Embryonic facial prominence (tissue), 1 donor: ENCODE measurements around the gene GSTM3.
"Not testable (repeated sequence)": the region's sequence is repeated elsewhere in the genome, so short reads cannot be mapped to it uniquely, and the experiment has no call there.

Experiments used
- DNase-seq: peaks from one replicate; pipeline ENCODE4 v3.0.0-alpha.2; 2016; ENCODE audit errors: extremely low spot score

The GSTM3 gene

GRCh38 chr1:109762039-109762585, 21.3 kb upstream of the GSTM3 start:
- DNase-seq: no peak

GRCh38 chr1:109761227-109762038, 20.6 kb upstream of the GSTM3 start:
- no peak for DNase-seq

GRCh38 chr1:109760581-109761226, 19.9 kb upstream of the GSTM3 start:
- no peak for DNase-seq

- no peak for DNase-seq
These were observed 18.9 kb upstream of the GSTM3 start for GRCh38 chr1:109759513-109760334.

GRCh38 chr1:109757936-109758786, 17.3 kb upstream of the GSTM3 start:
- no peak for DNase-seq

- no peak for DNase-seq
These were observed 16.1 kb upstream of the GSTM3 start for GRCh38 chr1:109756848-109757521.

GRCh38 chr1:109756325-109756724, 15.5 kb upstream of the GSTM3 start:
- not testable (repeated sequence) for DNase-seq

GRCh38 chr1:109754738-109755137, 13.9 kb upstream of the GSTM3 start:
- no peak for DNase-seq

- DNase-seq: no peak
These were observed 10.9 kb upstream of the GSTM3 start for GRCh38 chr1:109751531-109752260.

- DNase-seq: no peak
These were observed 10.1 kb upstream of the GSTM3 start for GRCh38 chr1:109750920-109751319.

- DNase-seq: no peak
These were observed 9.5 kb upstream of the GSTM3 start for GRCh38 chr1:109750241-109750882.

- no peak for DNase-seq
These were observed 8.4 kb upstream of the GSTM3 start for GRCh38 chr1:109749221-109749620.

GRCh38 chr1:109748311-109748710, 7.5 kb upstream of the GSTM3 start:
- DNase-seq: not testable (repeated sequence)

GRCh38 chr1:109739738-109740614, 862 bp downstream of the GSTM3 start:
- DNase-seq: peak; percentile 29

GRCh38 chr1:109733236-109733870, 7.5 kb downstream of the GSTM3 start:
- DNase-seq: no peak

GRCh38 chr1:109732390-109732881, 8.4 kb downstream of the GSTM3 start:
- no peak for DNase-seq

GRCh38 chr1:109730666-109731065, 10.2 kb downstream of the GSTM3 start:
- no peak for DNase-seq

- no peak for DNase-seq
These were observed 12.0 kb downstream of the GSTM3 start for GRCh38 chr1:109728870-109729269.
